ENCODE measurements around the gene AFAP1. TPM values are rescaled to one million over a fixed set of nuclear protein-coding genes. Genes with fewer than 3 reads are reported as not detected.

Gene AFAP1
- total and polyA plus RNA-seq, 8 donors: 3.2 to 15.9 (median 6.3) TPM

- Histone ChIP-seq H3K4me1 (peaks cover 0 to 7% (median 0%) of the 10 kb centered on the region in 3 donors), H3K27me3 (no peaks in the 10 kb centered on the region), H3K27ac (no peak overlapping the region), H3K36me3 (no peaks in the 10 kb centered on the region), H3K9me3 (no peaks in the 10 kb centered on the region), H3K4me3 (no peak overlapping the region)
- 64% methylated on average over 9 of the region's 9 CpGs for WGBS, 2 donors
- no peak for TF ChIP-seq CTCF (IDR thresholded peaks at IDR 0.05)
- ATAC-seq (no peak), FAIRE-seq (no peak), DNase-seq (no peak)
- intact Hi-C loops (cut with DNase I): no loop called here
These were observed 53.4 kb downstream of the AFAP1 start for GRCh38 chr4:7886007-7886973.

GRCh38 chr4:7885216-7886006, 54.2 kb downstream of the AFAP1 start:
- Histone ChIP-seq H3K27me3 (no peaks in the 10 kb centered on the region), H3K4me1 (peaks cover 0 to under 1% (median 0%) of the 10 kb centered on the region in 3 donors), H3K36me3 (no peaks in the 10 kb centered on the region), H3K9me3 (no peaks in the 10 kb centered on the region), H3K4me3 (no peak overlapping the region), H3K27ac (no peak overlapping the region)
- DNase-seq (no peak), ATAC-seq (no peak), FAIRE-seq (no peak)
- TF ChIP-seq CTCF (IDR thresholded peaks at IDR 0.05): no peak
- 84 to 85% methylated on average over 16 of the region's 16 CpGs for WGBS, 2 donors
- intact Hi-C loops (cut with DNase I): no loop called here

GRCh38 chr4:7880683-7881082, 59.0 kb downstream of the AFAP1 start:
- Histone ChIP-seq H3K27ac (no peak overlapping the region), H3K4me3 (no peak overlapping the region), H3K9me3 (no peaks in the 10 kb centered on the region), H3K27me3 (no peaks in the 10 kb centered on the region), H3K36me3 (no peaks in the 10 kb centered on the region), H3K4me1 (peaks cover 5 to 8% (median 5%) of the 10 kb centered on the region in 3 donors)
- WGBS, 2 donors: 83 to 86% methylated on average over 7 of the region's 7 CpGs
- ATAC-seq: no peak
- TF ChIP-seq CTCF (IDR thresholded peaks at IDR 0.05): no peak
- FAIRE-seq: no peak
- intact Hi-C loops (cut with DNase I): no loop called here
- DNase-seq: no peak

GRCh38 chr4:7879127-7879526, 60.5 kb downstream of the AFAP1 start:
- no peak for FAIRE-seq
- TF ChIP-seq CTCF (IDR thresholded peaks at IDR 0.05): no peak
- Histone ChIP-seq H3K4me3 (no peak overlapping the region), H3K4me1 (peaks cover 5 to 8% (median 5%) of the 10 kb centered on the region in 3 donors), H3K27me3 (no peaks in the 10 kb centered on the region), H3K36me3 (no peaks in the 10 kb centered on the region), H3K9me3 (no peaks in the 10 kb centered on the region), H3K27ac (no peak overlapping the region)
- intact Hi-C loops (cut with DNase I): no loop called here
- no peak for ATAC-seq
- 51 to 56% methylated on average over 6 of the region's 6 CpGs for WGBS, 2 donors
- no peak for DNase-seq
